CD4-positive, alpha-beta T cell treated with Interleukin-1 beta for 1 hour (primary cell): ENCODE data around the gene CAMTA1.

Experiments
- DNase-seq, 2 donors: peaks; one replicate each; pipeline ENCODE4 v3.0.0-alpha.2; 2020 to 2022

Gene CAMTA1

DNA sequence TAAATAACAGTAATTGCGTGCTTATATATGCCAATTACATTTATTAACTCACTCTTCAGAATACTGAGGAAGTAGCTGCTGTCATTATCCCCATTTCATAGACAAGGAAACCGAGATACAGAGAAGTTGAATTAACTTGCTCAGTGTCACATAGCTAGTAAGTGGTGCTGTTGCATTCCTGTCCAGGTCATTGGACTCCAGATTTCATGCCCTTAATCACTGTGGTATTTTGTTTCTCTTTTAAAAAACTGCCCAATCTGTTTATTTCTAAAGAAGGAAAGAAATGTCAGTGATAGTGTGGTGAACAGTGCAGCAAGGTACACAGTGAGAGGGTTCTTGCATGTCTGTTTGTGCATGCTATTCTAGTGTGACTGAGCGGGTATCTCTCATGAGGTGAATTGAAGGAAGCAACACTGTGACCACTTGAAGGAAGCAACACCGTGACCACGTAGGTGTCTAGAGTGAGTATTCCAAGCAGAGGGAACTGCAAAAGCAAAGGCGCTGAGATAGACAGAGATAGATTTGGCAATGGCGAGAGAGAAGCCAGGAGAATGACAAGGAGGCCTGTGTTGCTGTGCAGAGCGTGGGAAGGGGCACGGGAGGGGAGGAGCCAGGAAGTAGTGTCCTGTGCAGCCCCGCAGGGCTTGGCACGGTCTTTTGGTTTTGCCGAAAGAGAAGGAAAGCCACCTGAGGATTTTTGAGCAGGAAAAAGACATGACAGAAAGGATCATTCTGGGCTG lies 95.9 kb downstream of the CAMTA1 start:
- no peak for DNase-seq

DNA sequence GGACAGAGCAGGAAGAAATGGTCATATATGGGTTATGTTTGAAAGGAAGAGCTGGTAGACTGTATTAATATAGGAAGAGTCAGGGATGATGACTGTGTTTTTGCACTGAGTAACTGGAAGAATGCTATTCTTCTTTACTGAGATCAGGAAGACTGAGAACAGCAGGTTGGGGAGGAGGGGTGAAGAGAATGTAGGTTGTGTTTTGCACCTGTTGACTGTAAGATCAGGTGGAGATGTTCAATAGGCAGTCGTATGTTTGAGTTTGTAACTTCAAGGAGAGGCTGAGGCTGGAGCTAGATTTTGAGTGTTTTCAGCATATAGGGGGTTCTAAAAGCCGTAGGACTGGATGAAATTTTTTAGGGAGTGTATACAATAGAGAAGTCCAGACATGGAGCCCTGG lies 97.2 kb downstream of the CAMTA1 start:
- DNase-seq = no peak

DNA sequence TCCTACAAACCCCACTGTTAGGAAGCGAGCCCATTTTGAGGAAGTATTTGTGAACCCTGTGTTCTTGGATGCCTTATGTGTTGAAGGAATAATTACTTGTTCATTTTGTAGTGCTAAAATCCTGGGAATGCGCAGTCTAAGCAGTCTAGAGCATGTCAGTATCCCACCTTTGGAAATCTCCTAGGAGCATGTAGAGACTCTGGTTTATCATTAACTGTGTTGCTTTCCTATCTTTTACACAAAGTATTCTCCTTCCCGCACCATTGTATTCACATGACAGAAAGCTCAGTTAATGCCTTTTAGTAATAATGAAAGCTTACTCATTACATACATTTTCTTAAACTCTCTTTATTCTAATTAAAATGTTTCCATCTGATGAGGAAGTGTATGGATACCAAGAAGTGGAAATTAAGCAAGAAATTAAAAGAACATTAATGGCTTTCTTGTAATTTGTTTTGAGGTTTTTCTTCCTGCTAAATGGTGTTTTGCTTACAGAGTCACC lies 99.4 kb downstream of the CAMTA1 start:
- no peak for DNase-seq

DNA sequence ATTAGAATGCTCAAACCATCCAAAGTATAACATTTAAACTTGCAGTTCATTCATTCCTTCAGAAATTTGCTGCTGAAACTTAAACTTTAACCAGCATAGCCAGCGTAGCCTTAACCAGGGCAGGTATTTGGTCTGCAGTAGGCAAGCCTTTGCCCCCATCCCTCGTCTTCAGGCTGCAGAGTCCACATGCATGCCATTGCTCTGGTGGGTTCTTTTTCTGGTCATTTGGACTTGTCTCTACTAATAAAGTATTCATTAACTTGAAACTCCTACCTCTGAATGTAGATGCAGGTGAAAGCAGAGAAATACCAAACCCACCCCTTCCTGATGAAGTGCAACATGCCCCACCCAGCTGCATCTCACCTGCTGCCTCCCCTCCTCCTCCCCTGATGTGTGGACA lies 100.2 kb downstream of the CAMTA1 start:
- no peak for DNase-seq

DNA sequence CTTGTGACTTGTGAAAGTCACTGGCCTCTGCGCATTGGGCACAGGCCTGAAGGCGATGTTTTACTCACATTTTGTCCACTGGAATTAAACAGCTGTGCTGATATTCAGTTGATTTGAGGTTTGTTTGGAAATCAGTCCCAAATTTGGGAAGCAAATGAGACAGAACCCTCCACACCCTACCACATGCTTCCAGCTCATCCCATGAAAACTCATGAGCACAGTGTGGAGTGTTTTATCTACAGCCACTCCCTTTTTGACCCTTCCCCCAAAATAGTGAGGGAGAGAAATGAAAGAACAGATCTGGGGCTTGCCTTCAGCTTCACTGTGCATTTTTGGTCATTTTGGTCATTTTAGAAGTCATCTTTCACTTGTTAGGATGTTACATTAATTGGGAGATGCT lies 101.3 kb downstream of the CAMTA1 start:
- no peak for DNase-seq

DNA sequence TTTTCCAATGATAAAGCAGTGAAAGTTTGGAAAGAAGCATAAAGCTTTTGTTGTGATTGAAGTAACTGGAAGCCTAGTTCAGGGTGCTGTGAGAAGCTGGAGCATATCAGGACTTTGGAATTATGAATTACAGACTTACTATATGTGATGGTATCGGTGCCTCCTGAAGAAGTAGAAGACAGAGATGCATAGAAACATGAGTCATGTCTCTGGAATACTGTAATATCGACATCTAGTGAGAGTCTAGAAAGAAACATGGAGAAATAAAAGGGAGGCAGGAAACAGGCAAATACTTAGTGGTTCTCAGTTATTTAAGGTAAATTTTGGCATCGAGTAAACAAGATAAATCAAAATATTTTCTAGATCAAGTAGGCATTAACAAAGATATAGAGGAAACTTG lies 103.0 kb downstream of the CAMTA1 start:
- DNase-seq = no peak

DNA sequence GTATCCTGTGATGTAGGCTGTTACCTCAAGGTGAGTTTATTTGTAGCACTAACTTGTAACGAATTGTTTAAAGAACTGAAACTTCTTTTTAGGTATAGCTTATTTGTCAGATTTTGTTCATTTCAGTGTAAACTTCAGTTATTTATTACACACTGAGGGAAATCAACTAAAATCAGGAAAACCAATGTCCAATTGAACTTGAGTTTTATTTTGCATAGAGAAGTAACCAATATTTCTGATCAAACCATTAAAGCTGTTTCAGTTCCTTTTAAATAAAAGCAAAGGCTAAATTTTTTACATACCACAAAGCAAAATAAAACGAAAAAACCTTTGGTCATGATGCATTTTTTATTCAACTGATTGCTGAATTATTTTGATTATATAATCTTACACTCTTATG lies 103.6 kb downstream of the CAMTA1 start:
- no peak for DNase-seq

DNA sequence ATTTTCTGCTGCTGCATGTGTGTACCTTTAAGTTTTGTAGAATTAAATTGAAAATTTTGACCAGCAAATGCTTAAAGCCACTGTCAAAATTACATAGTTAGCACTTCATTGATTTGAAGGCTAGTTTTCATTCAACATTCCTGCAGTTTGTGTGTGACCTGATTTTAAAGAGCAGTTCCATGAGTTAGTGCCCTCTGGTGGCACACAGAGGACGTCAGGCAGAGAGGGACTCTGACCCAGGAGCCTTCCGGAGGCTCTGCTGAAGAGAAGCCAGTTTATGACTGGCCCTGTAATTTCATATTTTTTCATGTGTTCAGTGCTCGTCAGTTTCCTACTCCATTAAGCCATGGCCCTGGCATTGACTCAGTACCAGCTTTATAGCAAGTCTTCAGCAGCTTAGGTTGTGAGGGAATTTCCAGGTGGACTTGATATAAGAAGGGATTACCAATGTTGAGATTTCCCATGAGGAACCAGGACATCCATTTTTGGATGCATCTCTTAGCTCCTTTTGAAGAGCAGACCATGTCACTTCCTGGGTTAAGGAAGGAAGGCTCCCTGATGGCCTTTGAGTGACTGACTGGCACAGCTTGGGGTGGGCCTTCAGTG lies 104.7 kb downstream of the CAMTA1 start:
- peak; percentile 32 to 39 for DNase-seq

DNA sequence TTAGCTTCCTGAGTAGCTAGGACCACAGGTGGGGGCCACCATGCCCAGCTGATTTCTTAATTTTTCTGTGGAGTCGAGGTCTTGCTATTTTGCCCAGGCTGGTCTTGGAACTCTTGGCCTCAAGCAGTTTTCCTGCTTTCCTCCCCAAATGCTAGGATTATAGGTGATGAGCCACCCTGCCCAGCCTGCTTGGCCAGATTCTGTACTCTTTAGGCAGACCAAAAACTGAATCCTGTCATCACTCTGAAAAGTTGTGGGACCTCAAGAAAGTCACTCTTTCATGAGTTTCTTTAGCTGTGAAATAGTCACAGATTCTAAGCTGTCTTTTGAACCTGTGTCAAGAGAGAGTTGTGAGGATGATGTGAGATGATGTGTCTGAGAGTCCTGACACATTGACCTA lies 105.4 kb downstream of the CAMTA1 start:
- no peak for DNase-seq

DNA sequence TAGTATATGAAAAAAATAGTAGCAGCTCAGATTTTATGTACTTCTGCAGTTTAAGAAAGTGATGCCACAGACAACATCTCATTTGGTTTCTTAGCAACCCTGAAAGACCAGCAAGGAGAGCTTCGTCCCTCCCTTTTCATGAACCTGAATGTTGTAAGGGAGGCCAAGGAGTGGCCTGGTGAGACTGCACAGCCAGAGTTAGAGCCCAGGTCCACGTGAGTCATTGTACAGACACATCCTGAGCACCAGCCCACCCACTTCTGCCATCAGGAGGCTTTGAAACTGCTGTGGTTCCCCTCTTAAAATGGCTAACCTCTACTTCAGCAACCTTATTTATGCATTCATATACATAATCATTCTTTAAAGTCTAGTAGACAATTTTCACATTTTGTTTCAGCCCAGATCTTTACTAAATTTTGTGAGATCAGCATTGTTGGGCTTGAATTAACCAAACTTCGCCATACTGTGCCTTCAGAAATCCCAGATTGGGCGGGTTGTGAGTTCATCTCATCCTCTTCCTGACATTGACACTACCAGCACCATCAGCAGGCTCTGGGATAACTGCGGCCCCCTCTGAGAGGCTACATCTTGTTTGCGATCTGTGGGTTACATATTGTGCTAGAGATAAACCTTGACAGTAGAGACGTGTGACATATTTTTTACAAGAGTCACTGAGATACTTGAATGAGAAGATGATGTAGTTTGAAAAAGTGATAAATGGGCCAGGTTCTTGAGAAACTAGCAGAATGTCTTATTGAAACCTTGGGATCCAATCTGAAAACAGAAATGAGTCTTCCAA lies 106.7 kb downstream of the CAMTA1 start:
- DNase-seq = no peak

DNA sequence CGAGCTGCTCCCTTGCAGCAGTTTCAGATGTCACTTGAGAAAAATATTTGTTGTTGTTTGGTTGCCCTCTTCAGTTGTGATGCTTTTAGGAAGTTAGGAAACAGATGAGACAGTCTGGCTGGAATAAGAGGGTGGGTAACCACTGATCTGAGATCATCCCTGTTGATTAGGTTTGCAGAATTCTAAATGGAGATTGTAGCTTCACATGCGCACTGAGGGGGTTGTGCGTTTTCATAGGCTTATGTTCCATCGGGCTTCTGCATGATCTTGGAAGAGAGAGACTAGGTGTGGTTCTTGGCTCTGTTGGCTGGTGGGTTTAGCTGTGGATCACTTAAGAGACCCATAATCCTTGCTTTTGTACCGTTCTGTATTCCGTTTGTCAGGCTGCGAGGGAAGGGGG lies 108.1 kb downstream of the CAMTA1 start:
- no peak for DNase-seq

DNA sequence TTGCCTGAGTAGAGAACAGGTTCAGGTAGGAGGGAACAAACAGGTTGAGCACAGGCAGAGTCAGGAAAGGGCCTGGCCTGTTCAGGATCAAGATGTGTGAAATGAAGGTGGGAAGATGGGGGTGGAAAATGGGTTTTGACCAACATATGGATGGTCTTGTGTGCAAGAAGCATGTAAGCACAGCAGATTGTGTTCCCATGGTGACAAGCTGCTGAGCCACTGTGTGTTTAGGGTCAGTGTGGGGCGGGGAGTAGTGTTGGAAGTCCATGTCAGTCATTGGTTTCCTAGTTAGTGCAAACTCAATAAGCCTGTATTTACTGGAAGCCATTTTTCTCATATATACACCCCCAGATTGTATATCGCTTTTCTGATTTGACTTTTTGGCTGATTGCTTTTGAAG lies 111.9 kb downstream of the CAMTA1 start:
- DNase-seq = no peak

DNA sequence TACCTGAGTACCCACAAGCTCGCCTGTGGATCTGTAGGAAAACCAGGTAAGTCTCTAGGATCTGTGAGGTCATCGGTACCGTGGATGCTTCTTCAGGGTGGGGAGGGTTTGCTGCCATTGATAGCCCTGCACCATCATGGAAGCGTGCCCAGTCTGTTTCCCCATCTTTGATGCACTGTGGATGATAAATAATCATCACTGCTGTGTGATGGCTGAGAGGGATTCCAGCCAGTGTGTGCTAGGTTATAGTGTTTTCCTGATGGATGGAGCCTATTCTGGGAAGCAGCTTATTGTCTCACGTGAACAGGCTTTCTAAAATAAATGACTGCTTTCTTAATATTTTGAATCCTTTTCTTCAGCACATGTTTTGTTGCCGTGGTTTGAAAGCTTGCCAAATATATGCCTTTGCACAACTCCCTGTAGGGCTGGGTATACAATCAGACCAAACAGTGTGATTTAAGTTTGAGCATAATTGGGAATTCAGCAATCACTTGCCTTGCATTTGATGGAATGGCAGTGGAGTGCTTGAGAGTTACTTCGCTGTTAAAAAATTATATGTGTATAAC lies 113.8 kb downstream of the CAMTA1 start:
- no peak for DNase-seq

DNA sequence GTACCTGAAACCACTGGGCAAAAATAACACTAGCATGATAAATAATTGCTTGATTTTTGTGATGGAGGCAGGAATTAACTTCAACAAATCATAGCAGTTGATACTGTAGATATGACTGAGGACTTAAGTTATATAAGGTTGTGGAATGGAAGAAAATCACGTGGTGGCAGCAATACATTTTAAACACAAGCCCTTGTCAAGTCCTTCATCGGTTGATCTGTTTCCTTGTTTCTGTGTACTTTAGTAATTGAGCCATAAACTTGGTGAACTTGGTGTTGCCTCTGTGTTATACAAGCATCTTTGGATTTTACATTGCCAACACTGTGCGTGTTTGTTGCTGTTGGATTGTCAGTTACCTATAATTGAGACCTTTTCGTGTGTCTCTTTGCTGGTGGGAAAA lies 114.4 kb downstream of the CAMTA1 start:
- no peak for DNase-seq

DNA sequence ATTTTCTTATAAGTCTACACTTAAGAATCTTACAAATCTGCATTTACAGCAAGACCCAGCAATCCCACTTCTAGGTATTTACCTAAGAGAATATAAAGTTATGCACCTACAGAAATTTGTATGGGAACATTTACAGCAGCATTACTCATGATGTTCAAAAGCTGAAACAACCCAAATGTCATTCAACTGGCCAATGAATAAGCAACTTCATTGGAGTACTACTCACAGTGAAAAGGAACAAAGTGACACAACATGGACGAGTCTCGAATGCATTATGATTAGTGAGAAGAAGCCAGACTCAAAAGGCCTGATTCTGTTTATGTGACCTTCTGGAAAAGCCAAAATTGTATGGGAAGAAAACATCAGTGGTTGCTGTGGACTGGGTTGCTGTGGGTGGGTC lies 116.9 kb downstream of the CAMTA1 start:
- no peak for DNase-seq

DNA sequence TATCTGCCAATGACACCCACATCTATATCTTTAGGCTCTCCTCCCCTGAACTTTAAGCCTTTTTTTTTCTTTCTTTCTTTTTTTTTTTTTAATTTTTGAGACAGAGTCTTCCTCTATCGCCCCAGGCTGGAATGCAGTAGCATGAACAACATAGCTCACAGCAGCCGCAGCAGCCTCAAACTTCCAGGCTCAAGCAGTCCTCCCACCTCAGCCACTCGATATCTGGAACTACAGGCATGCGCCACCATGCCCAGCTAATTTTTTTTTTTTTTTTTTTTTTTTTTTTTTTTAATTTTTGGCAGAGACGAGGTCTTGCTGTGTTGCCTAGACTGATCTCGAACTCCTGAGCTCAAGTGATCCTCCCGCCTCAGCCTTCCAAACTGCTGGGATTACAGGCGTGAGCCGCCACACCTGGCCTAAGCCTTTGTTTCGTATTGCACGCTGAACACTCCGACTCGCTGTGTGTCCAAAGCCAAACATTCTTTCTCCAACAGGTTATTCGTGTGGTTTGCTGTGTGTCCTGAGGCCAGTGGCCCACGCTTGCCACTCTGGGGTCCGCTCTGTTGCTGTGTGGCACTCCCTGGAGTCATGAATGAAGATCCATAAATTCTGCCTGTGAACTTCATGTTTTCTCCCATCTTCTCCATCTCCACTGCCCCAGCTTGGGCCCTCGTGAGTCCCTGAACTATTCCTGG lies 119.4 kb downstream of the CAMTA1 start:
- no peak for DNase-seq

DNA sequence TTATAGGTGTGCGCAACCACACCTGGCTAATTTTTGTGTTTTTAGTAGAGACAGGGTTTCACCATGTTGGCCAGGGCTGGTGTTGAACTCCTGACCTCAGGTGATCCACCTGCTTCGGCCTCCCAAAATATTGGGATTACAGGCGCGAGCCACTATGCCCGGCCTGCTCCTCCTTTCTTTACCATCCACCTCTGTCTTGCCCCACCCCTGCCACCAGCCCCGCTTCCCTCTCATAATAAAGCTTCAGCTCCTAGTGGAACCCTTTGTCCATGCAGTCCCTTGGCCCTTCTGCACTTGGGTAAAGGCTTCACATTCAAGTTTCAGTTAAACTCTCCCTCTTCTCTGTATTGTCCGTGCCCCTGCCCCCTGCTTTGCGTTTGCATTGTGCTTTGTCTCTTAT lies 120.1 kb downstream of the CAMTA1 start:
- no peak for DNase-seq

DNA sequence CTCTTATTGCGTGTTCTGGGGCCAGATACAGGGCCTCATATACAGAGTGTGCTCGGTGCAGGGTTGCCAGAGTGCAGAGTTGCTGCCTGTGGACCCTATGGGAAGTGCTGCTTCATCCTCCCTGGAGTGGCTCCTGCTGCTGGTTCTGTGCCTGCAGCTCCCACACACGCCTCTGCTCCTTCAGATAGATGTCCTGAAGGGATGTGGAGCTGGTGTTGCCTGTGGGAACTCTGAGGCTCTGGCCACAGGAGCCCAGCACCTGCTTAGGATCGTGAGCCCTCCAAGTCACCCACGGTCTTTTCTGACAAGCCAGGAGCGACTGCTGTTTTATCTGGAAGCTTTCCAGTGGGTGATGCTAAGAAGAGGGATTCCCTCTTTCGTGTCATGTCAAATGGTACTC lies 120.5 kb downstream of the CAMTA1 start:
- no peak for DNase-seq

DNA sequence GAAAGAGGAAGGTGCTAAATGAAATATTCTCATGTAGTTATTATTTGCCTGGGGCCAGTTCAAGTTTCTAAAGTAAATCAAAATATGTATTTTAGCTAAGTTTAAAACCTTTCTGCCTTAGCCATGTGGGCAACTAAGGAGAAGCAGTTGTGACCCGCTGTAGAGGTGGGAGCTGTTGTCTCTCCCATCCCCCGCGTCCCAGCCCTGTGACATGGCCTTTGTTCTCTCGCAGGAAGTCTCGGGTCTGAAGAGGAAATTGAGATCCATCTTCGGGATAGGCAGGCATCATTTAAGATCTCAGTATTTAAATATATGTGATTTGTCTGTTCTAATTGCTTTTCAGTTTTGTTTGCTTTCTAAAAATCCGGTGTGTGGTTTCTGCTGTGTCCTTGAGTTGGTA lies 121.5 kb downstream of the CAMTA1 start:
- no peak for DNase-seq

DNA sequence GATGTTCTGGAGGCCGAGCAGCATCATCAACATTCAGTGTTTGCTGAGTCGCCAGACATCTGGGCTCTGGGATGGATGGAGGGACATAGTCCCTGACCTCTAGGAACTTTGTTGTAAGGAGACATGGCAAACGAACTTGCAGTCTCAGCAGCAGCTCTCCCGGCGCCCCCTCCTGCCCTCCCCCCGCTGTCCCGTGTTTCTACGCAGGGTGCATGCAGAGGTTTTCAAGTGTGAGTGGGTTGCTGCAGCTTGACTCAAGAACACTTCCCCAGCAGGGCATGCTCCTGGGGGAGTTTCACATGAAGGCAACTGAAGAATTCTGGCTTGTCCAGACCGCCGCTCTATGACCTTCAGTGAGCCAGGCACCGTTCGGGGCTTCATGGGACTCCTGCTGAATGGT lies 121.9 kb downstream of the CAMTA1 start:
- DNase-seq = no peak

DNA sequence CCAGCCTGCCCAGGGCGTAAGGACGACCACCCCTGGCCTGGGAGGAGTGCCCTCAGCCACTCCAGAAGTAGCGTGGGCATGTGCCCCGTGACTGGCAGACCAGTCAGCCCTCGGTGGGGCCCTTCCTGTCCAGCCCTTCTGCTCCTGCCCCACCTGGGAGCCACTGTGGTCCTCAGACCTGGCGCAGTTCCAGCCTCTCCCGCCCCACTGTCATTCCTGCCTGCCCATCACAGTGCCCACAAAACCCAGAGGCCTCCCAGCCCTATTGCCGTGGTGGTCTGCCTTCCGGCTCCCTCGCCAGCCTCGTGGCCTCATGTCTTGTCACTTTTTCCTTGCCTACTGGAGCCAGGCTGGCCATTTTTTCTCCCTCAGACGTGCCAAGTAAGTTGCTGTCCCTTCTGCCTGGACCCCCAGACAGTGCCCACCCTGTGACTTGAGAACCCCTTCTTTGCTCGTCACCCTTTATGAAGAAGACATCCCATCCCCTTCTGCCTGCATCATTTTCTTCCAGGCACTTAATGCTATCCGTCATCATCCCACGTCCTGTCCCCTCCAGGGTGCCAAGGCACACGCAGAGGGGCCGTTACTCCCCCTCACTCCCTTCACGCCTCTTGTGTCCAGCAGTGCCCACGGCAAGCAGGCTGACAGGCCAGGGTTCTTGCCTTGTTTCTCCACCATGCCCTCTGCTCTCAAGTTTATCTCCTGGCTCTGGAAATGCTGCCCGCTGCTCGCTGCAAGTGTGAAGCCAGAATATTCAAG lies 122.6 kb downstream of the CAMTA1 start:
- DNase-seq = no peak

DNA sequence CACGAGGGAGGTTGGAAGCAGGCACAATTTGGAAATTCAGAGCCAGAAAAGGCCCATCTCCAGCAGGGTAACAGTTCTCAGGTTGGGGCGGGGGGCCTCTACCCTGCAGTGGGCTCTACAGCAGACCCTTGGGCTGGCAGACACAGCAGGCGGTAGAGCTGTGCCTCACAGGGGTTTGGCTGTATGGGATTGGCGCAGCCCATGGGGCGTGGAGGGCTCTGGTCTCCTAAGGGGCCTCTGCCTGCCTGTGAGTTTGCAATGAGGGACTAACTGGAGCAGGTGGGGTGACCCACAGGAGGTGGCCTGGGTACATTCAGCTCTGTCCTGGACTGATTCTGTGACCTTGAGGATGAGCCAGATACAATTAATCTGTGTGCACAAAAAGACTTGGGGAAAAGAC lies 124.1 kb downstream of the CAMTA1 start:
- DNase-seq = no peak
